ENCODE measurements around the gene TNIK. TPM values are rescaled to one million over a fixed set of nuclear protein-coding genes. Genes with fewer than 3 reads are reported as not detected.

TNIK gene
- total and polyA plus RNA-seq, 2 donors = 6.5 to 9.0 TPM

DNA sequence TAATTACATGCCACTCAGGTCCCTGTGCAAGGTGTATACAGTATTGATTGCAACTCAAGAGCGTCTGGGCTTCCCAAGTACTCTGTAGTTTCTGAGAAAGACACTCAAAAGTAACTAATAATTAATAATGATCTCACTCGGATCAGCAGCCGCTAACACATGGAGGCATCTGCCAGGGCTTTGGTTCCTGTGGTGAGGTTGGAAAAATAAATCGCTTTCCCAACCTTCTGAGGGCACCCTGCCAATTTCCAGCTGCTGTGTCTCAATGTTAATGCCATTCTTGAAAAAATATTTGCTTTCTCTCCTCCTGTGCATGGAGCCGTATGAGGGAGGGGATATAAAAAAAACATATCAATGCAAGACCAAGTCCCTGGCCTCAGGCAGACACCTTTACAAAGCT is 317.2 kb downstream of the TNIK start:
- no peak overlapping the region for H3K4me3 ChIP-seq (ENCODE audit: low read length in 2 of 2)
- 98% methylated on average over 5 of the region's 5 CpGs for WGBS
- DNase-seq (ENCODE audit: low read depth in 6 of 9, low spot score in 9 of 9) = no peak
- H3K9me3 ChIP-seq (ENCODE audit: control insufficient read depth in 2 of 2, insufficient read depth in 1 of 2, low read length in 1 of 2) = no peaks in the 10 kb centered on the region
- no peaks in the 10 kb centered on the region for H3K27me3 ChIP-seq (ENCODE audit: control insufficient read depth in 2 of 2, insufficient read depth in 1 of 2, low read length in 1 of 2)
- no peaks in the 10 kb centered on the region for H3K36me3 ChIP-seq (ENCODE audit: control insufficient read depth in 2 of 2, insufficient read depth in 2 of 2, low read length in 1 of 2)
- H3K4me1 ChIP-seq (ENCODE audit: control insufficient read depth in 2 of 2, insufficient read depth in 2 of 2, low read length in 2 of 2) = no peaks in the 10 kb centered on the region
- H3K27ac ChIP-seq (ENCODE audit: low read depth in 1 of 2, low read length in 1 of 2) = no peak overlapping the region

DNA sequence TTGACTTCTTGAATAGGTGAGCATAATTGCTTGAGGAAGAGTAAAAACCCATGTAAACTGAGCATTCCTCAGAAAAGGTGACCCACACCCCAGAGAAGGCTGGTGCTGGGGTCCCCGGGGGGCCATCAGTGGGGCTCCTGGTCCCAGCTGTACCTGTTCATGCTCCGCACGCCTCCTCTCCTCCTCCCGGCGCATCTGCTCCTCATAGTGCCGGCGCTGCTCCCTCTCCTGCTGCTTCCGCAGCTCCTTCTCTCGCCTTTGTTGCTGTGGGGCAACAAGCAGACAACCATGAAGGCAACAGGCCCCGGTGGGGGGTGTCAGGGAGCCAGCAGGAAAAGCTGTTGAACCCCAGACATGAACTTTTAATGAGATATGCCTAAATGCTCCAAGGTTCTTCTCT is 320.0 kb downstream of the TNIK start:
- no peak overlapping the region for H3K4me3 ChIP-seq (ENCODE audit: low read length in 2 of 2)
- no peak for DNase-seq (ENCODE audit: low read depth in 6 of 9, low spot score in 9 of 9)
- H3K27ac ChIP-seq (ENCODE audit: low read depth in 1 of 2, low read length in 1 of 2) = no peak overlapping the region
- H3K36me3 ChIP-seq (ENCODE audit: control insufficient read depth in 2 of 2, insufficient read depth in 2 of 2, low read length in 1 of 2) = no peaks in the 10 kb centered on the region
- 98% methylated on average over 10 of the region's 10 CpGs for WGBS
- no peaks in the 10 kb centered on the region for H3K4me1 ChIP-seq (ENCODE audit: control insufficient read depth in 2 of 2, insufficient read depth in 2 of 2, low read length in 2 of 2)
- no peaks in the 10 kb centered on the region for H3K9me3 ChIP-seq (ENCODE audit: control insufficient read depth in 2 of 2, insufficient read depth in 1 of 2, low read length in 1 of 2)
- H3K27me3 ChIP-seq (ENCODE audit: control insufficient read depth in 2 of 2, insufficient read depth in 1 of 2, low read length in 1 of 2) = no peaks in the 10 kb centered on the region

DNA sequence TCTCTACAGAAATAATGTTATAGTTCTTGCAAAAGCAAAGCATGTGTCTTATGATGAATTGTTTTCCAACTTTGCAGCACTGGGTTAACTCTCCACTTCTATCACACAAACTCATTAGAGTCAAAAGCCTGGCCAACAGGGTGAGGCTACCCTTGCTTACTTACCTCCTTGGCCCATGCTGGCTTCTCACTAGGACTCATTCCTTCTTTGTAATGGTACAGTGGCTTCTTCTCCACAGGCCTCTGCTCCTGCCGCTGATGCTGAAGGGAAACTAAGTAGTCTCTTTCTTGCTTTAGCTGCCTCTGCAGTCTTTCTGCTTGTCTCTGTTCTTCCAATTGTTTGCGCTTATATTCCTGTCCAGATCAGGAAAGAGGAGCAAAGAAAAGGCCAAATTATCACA is 322.2 kb downstream of the TNIK start:
- WGBS = 96% methylated on average over 2 of the region's 2 CpGs
- Histone ChIP-seq H3K4me1 (ENCODE audit: control insufficient read depth in 2 of 2, insufficient read depth in 2 of 2, low read length in 2 of 2) (no peaks in the 10 kb centered on the region), H3K9me3 (ENCODE audit: control insufficient read depth in 2 of 2, insufficient read depth in 1 of 2, low read length in 1 of 2) (no peaks in the 10 kb centered on the region), H3K36me3 (ENCODE audit: control insufficient read depth in 2 of 2, insufficient read depth in 2 of 2, low read length in 1 of 2) (no peaks in the 10 kb centered on the region), H3K27ac (ENCODE audit: low read depth in 1 of 2, low read length in 1 of 2) (no peak overlapping the region), H3K4me3 (ENCODE audit: low read length in 2 of 2) (no peak overlapping the region), H3K27me3 (ENCODE audit: control insufficient read depth in 2 of 2, insufficient read depth in 1 of 2, low read length in 1 of 2) (no peaks in the 10 kb centered on the region)
- DNase-seq (ENCODE audit: low read depth in 6 of 9, low spot score in 9 of 9) = no peak

DNA sequence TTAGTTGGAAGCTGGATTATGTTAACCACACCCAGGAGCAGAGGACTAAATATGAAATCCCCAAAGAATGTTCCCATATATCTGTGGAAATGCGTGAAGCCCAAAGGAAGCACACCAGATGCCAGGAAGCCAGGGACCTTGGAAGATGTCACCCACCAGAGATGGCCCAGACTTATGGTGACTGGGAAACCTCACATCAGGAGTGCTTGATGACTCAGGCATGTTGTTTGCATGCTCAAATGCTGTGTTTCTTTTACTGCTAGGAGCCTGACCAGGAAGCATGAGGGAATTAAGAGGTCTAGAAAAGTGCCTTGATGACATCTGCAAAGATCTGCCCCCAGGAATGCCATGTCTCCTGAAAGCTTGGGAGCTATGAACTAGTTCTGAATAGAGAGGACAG is 324.7 kb downstream of the TNIK start:
- Histone ChIP-seq H3K4me1 (ENCODE audit: control insufficient read depth in 2 of 2, insufficient read depth in 2 of 2, low read length in 2 of 2) (no peaks in the 10 kb centered on the region), H3K36me3 (ENCODE audit: control insufficient read depth in 2 of 2, insufficient read depth in 2 of 2, low read length in 1 of 2) (no peaks in the 10 kb centered on the region), H3K27ac (ENCODE audit: low read depth in 1 of 2, low read length in 1 of 2) (no peak overlapping the region), H3K27me3 (ENCODE audit: control insufficient read depth in 2 of 2, insufficient read depth in 1 of 2, low read length in 1 of 2) (no peaks in the 10 kb centered on the region), H3K9me3 (ENCODE audit: control insufficient read depth in 2 of 2, insufficient read depth in 1 of 2, low read length in 1 of 2) (no peaks in the 10 kb centered on the region), H3K4me3 (ENCODE audit: low read length in 2 of 2) (no peak overlapping the region)
- WGBS = 98% methylated on average over 1 of the region's 1 CpG
- no peak for DNase-seq (ENCODE audit: low read depth in 6 of 9, low spot score in 9 of 9)

DNA sequence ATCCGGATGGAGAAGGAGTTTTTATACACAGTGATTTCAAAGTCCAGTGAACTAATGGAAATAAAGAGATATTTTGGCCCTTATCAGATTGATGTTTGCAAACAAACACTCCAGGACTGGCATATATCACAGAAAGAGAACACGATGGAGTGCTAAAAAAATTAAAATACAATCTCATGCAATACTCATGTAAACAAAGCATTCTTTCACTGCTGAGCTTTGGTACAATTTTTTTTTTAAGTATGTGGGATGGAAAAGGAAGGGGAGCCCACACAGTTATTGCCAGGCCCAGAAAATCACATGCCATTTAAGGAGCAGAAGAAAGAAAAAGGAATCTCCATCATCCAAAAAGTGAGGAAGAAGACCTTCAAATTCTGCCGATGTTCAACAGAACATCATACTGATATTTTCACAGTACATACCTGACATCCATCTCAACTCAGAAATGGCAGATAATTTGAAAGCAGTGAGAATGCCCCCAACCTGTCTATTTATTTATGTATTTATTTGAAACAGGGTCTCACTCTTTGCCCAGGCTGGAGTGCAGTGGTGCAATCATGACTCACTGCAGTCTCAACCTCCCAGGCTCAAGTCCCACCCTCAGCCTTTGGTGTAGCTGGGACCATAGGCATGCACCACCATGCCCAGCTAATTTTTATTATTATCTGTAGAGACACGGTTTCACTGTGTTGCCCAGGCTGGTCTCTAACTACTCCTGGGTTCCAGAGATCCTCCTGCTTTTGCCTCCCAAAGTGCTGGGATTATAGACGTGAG is 326.2 kb downstream of the TNIK start:
- H3K9me3 ChIP-seq (ENCODE audit: control insufficient read depth in 2 of 2, insufficient read depth in 1 of 2, low read length in 1 of 2) = no peaks in the 10 kb centered on the region
- WGBS = 96% methylated on average over 5 of the region's 5 CpGs
- H3K27me3 ChIP-seq (ENCODE audit: control insufficient read depth in 2 of 2, insufficient read depth in 1 of 2, low read length in 1 of 2) = no peaks in the 10 kb centered on the region
- H3K36me3 ChIP-seq (ENCODE audit: control insufficient read depth in 2 of 2, insufficient read depth in 2 of 2, low read length in 1 of 2) = no peaks in the 10 kb centered on the region
- no peak overlapping the region for H3K27ac ChIP-seq (ENCODE audit: low read depth in 1 of 2, low read length in 1 of 2)
- no peaks in the 10 kb centered on the region for H3K4me1 ChIP-seq (ENCODE audit: control insufficient read depth in 2 of 2, insufficient read depth in 2 of 2, low read length in 2 of 2)
- no peak overlapping the region for H3K4me3 ChIP-seq (ENCODE audit: low read length in 2 of 2)
- DNase-seq (ENCODE audit: low read depth in 6 of 9, low spot score in 9 of 9) = no peak

DNA sequence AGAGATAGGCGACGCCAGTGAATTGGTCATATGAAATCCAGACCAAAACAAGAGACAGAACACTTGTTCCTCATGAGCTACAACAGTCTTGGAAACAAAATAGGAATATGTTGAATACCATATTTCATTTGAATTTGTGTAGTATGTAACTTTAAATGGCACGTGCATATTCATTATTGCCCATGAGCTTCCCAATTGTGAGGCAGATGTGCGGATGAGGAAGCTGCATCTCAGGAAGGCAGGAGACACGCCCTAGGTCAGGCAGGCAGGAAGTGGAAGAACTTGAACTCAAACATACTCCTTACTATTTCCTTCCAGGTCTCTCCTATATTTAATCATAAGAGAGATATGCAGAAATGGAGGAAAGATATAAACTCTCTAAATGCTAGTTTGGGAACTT is 326.9 kb downstream of the TNIK start:
- Histone ChIP-seq H3K4me3 (ENCODE audit: low read length in 2 of 2) (no peak overlapping the region), H3K9me3 (ENCODE audit: control insufficient read depth in 2 of 2, insufficient read depth in 1 of 2, low read length in 1 of 2) (no peaks in the 10 kb centered on the region), H3K4me1 (ENCODE audit: control insufficient read depth in 2 of 2, insufficient read depth in 2 of 2, low read length in 2 of 2) (no peaks in the 10 kb centered on the region), H3K27me3 (ENCODE audit: control insufficient read depth in 2 of 2, insufficient read depth in 1 of 2, low read length in 1 of 2) (no peaks in the 10 kb centered on the region), H3K36me3 (ENCODE audit: control insufficient read depth in 2 of 2, insufficient read depth in 2 of 2, low read length in 1 of 2) (no peaks in the 10 kb centered on the region), H3K27ac (ENCODE audit: low read depth in 1 of 2, low read length in 1 of 2) (no peak overlapping the region)
- 88% methylated on average over 5 of the region's 5 CpGs for WGBS
- DNase-seq (ENCODE audit: low read depth in 6 of 9, low spot score in 9 of 9) = no peak

DNA sequence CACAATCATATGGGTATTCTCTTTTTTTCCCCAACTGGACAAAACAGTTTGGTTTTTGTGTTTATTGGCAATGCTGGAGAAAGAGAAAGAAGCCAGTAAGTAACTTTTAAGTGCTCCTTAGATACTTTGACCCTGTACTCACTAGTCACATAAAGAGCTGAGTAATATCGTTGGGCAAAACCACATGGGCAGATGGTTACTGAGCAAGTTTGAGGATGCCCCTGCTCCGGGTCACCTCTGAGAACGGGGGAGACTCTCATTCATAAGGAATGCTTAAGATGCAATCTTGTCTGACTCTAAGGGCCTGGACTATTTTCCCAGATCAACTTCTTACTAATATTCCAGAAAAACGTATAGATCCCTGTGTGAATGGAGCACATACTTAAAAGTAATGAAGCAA is 327.3 kb downstream of the TNIK start:
- WGBS = 97% methylated on average over 4 of the region's 4 CpGs

DNA sequence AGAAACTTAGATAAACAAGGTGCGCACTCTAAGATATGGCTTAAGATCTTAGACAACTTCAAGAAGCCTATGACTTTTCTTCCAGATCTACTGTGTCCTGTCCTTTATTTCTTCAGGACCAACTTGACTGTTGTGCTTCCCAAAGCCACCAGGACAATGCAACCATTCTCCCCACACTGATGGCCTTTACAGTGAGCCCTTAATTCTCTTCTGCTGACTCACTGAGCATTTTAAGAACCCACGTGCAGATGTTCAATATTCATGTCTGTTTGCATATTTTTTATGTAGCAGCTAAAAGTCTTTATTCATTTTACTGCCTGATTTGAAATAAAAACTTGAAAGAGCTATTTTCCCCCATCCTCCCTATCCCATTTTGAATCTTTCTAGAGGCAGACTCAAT is 330.4 kb downstream of the TNIK start:
- no peak for DNase-seq (ENCODE audit: low read depth in 6 of 9, low spot score in 9 of 9)
- Histone ChIP-seq H3K27ac (ENCODE audit: low read depth in 1 of 2, low read length in 1 of 2) (no peak overlapping the region), H3K27me3 (ENCODE audit: control insufficient read depth in 2 of 2, insufficient read depth in 1 of 2, low read length in 1 of 2) (no peaks in the 10 kb centered on the region), H3K36me3 (ENCODE audit: control insufficient read depth in 2 of 2, insufficient read depth in 2 of 2, low read length in 1 of 2) (no peaks in the 10 kb centered on the region), H3K4me1 (ENCODE audit: control insufficient read depth in 2 of 2, insufficient read depth in 2 of 2, low read length in 2 of 2) (no peaks in the 10 kb centered on the region), H3K9me3 (ENCODE audit: control insufficient read depth in 2 of 2, insufficient read depth in 1 of 2, low read length in 1 of 2) (no peaks in the 10 kb centered on the region), H3K4me3 (ENCODE audit: low read length in 2 of 2) (no peak overlapping the region)
- 91% methylated on average over 2 of the region's 2 CpGs for whole genome bisulfite sequencing

More for the DNA sequence above, 327.3 kb downstream of the TNIK start:
- Histone ChIP-seq H3K9me3 (ENCODE audit: control insufficient read depth in 2 of 2, insufficient read depth in 1 of 2, low read length in 1 of 2) (no peaks in the 10 kb centered on the region), H3K36me3 (ENCODE audit: control insufficient read depth in 2 of 2, insufficient read depth in 2 of 2, low read length in 1 of 2) (no peaks in the 10 kb centered on the region), H3K4me3 (ENCODE audit: low read length in 2 of 2) (no peak overlapping the region), H3K4me1 (ENCODE audit: control insufficient read depth in 2 of 2, insufficient read depth in 2 of 2, low read length in 2 of 2) (no peaks in the 10 kb centered on the region), H3K27me3 (ENCODE audit: control insufficient read depth in 2 of 2, insufficient read depth in 1 of 2, low read length in 1 of 2) (no peaks in the 10 kb centered on the region), H3K27ac (ENCODE audit: low read depth in 1 of 2, low read length in 1 of 2) (no peak overlapping the region)
- DNase-seq (ENCODE audit: low read depth in 6 of 9, low spot score in 9 of 9) = no peak

DNA sequence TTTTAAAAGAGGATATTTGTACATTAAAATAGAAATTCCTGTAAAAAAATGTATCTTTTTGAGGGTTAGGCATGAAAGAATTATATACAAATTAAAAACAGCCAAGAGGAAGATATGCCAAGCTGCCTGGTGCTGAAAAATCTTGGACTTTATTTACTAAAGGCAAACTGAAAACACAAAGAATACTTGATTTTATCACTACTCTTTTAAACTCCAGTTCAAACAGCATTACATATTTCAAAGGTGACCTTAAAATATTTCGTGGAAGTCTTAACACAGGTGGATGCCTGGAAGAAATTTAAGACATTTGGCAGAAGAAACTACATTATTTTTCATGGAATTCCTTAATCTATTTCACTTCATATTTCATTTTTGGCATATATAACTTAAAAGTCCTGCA is 332.6 kb downstream of the TNIK start:
- Histone ChIP-seq H3K27ac (ENCODE audit: low read depth in 1 of 2, low read length in 1 of 2) (no peak overlapping the region), H3K36me3 (ENCODE audit: control insufficient read depth in 2 of 2, insufficient read depth in 2 of 2, low read length in 1 of 2) (no peaks in the 10 kb centered on the region), H3K4me3 (ENCODE audit: low read length in 2 of 2) (no peak overlapping the region), H3K9me3 (ENCODE audit: control insufficient read depth in 2 of 2, insufficient read depth in 1 of 2, low read length in 1 of 2) (no peaks in the 10 kb centered on the region), H3K27me3 (ENCODE audit: control insufficient read depth in 2 of 2, insufficient read depth in 1 of 2, low read length in 1 of 2) (no peaks in the 10 kb centered on the region), H3K4me1 (ENCODE audit: control insufficient read depth in 2 of 2, insufficient read depth in 2 of 2, low read length in 2 of 2) (no peaks in the 10 kb centered on the region)
- no peak for DNase-seq (ENCODE audit: low read depth in 6 of 9, low spot score in 9 of 9)
- WGBS = 84% methylated on average over 1 of the region's 1 CpG
